ENCODE results near the gene OR4N5. TPM values are rescaled to one million over a fixed set of nuclear protein-coding genes. Genes with fewer than 3 reads are reported as not detected.

OR4N5 gene
- total RNA-seq, 2 donors from 2014 or later, result not detected

DNA sequence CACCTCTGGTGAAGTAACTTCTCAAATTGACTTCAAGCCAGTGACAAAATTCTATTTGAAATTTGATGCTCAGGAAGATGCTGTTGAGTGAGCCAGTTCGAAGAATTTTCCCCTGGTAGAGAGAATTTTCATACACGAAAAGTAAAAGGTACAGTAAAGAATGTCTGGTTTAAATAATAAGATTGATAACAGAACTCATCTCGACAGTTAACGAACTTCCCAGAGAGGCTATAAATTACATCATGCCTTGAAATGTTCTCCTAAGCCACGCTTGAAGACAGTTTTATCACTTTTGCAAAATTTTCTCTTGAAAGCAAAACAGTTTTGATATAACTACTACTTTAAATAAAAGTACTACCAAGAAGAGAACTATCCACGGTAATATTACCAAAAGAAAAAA lies 37.7 kb downstream of the OR4N5 start:
- Histone ChIP-seq H3K9ac (ENCODE audit: extremely low read depth, low read length, poor library complexity, severe bottlenecking) (no peak overlapping the region), H3K9me3 (ENCODE audit: control insufficient read depth, low read length) (peaks cover 59% of the 10 kb centered on the region), H3K4me1 (ENCODE audit: control insufficient read depth, insufficient read depth, low read length) (no peaks in the 10 kb centered on the region), H3K27ac (ENCODE audit: low read depth, low read length) (no peak overlapping the region), H3K4me3 (ENCODE audit: low read length) (no peak overlapping the region), H3K27me3 (ENCODE audit: control insufficient read depth, insufficient read depth, low read length, poor library complexity, severe bottlenecking) (no peaks in the 10 kb centered on the region), H3K36me3 (ENCODE audit: control insufficient read depth, insufficient read depth, low read length) (no peaks in the 10 kb centered on the region)
- Mint-ChIP-seq H3K36me3 (ENCODE audit: low read depth) (no peaks in the 10 kb centered on the region), H3K27me3 (ENCODE audit: insufficient read depth) (no peaks in the 10 kb centered on the region), H3K27ac (no peak overlapping the region), H3K4me3 (no peak overlapping the region), H3K9me3 (peaks cover 91% of the 10 kb centered on the region), H3K4me1 (no peaks in the 10 kb centered on the region)
- 25 to 55% methylated on average over 1 to 5 of the region's 6 CpGs for WGBS, 2 experiments (ENCODE audit: insufficient coverage in 1 of 2, insufficient read length in 1 of 2)
- TF ChIP-seq, protein P1, sequence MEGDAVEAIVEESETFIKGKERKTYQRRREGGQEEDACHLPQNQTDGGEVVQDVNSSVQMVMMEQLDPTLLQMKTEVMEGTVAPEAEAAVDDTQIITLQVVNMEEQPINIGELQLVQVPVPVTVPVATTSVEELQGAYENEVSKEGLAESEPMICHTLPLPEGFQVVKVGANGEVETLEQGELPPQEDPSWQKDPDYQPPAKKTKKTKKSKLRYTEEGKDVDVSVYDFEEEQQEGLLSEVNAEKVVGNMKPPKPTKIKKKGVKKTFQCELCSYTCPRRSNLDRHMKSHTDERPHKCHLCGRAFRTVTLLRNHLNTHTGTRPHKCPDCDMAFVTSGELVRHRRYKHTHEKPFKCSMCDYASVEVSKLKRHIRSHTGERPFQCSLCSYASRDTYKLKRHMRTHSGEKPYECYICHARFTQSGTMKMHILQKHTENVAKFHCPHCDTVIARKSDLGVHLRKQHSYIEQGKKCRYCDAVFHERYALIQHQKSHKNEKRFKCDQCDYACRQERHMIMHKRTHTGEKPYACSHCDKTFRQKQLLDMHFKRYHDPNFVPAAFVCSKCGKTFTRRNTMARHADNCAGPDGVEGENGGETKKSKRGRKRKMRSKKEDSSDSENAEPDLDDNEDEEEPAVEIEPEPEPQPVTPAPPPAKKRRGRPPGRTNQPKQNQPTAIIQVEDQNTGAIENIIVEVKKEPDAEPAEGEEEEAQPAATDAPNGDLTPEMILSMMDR (conservative IDR thresholded peaks at IDR 0.05), result no peak
- no peak for DNase-seq

DNA sequence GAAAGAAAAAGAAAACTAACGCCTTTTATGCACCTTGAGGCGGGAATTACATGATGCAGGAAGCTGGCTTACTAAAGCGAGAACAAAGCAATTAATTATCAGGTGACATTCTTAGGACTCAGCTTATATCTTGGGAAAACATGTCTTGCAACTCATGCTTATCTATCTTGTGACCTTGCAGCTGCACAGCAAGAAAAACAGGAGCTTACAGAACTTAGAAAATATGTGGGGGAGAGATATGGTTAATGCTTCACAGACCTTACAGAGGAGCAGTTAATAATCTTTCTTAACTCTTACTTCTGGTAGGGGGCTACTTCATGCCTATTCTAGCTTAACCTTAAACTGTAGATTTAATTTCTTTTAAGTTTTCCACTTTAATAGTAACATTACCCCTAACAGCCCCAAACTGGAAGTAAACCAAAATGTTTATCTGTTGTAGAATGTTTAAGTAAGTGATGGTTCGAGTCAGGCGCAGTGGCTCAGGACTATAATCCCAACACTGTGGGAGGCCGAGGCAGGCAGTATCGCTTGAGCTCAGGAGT lies 38.9 kb downstream of the OR4N5 start:
- WGBS, 2 experiments (ENCODE audit: insufficient coverage in 1 of 2, insufficient read length in 1 of 2), result 55 to 89% methylated on average over 5 to 7 of the region's 7 CpGs
- Mint-ChIP-seq H3K4me1 (no peaks in the 10 kb centered on the region), H3K4me3 (no peak overlapping the region), H3K27ac (no peak overlapping the region), H3K27me3 (ENCODE audit: insufficient read depth) (no peaks in the 10 kb centered on the region), H3K9me3 (peaks cover 95% of the 10 kb centered on the region), H3K36me3 (ENCODE audit: low read depth) (no peaks in the 10 kb centered on the region)
- no peak overlapping the region for H3K4me3 ChIP-seq (ENCODE audit: low read length)
- no peaks in the 10 kb centered on the region for H3K27me3 ChIP-seq (ENCODE audit: control insufficient read depth, insufficient read depth, low read length, poor library complexity, severe bottlenecking)
- no peaks in the 10 kb centered on the region for H3K36me3 ChIP-seq (ENCODE audit: control insufficient read depth, insufficient read depth, low read length)
- H3K27ac ChIP-seq (ENCODE audit: low read depth, low read length), result no peak overlapping the region
- TF ChIP-seq, protein P1 (conservative IDR thresholded peaks at IDR 0.05), result no peak
- H3K4me1 ChIP-seq (ENCODE audit: control insufficient read depth, insufficient read depth, low read length), result no peaks in the 10 kb centered on the region
- DNase-seq, result no peak
- peaks cover 68% of the 10 kb centered on the region for H3K9me3 ChIP-seq (ENCODE audit: control insufficient read depth, low read length)
- H3K9ac ChIP-seq (ENCODE audit: extremely low read depth, low read length, poor library complexity, severe bottlenecking), result no peak overlapping the region

DNA sequence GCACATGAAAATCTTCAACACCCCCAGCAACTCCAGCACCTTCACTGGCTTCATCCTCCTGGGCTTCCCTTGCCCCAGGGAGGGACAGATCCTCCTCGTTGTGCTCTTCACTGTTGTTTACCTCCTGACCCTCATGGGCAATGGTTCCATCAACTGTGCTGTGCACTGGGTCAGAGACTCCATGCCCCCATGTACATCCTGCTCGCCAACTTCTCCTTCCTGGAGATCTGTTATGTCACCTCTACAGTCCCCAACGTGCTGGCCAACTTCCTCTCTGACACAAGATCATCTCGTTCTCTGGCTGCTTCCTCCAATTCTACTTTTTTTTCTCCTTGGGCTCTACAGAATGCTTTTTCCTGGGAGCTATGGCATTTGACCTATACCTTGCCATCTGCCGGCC lies 40.6 kb downstream of the OR4N5 start:
- H3K4me3 Mint-ChIP-seq, result no peak overlapping the region
- no peaks in the 10 kb centered on the region for H3K4me1 Mint-ChIP-seq
- H3K9ac ChIP-seq (ENCODE audit: extremely low read depth, low read length, poor library complexity, severe bottlenecking), result no peak overlapping the region
- no peak for DNase-seq
- TF ChIP-seq, protein P1 (conservative IDR thresholded peaks at IDR 0.05), result no peak
- H3K36me3 Mint-ChIP-seq (ENCODE audit: low read depth), result no peaks in the 10 kb centered on the region
- peaks cover 71% of the 10 kb centered on the region for H3K9me3 ChIP-seq (ENCODE audit: control insufficient read depth, low read length)
- WGBS, 2 experiments (ENCODE audit: insufficient coverage in 1 of 2, insufficient read length in 1 of 2), result 45 to 58% methylated on average over 5 of the region's 5 CpGs
- H3K27me3 ChIP-seq (ENCODE audit: control insufficient read depth, insufficient read depth, low read length, poor library complexity, severe bottlenecking), result no peaks in the 10 kb centered on the region
- no peak overlapping the region for H3K27ac Mint-ChIP-seq
- peaks cover 90% of the 10 kb centered on the region for H3K9me3 Mint-ChIP-seq
- H3K4me3 ChIP-seq (ENCODE audit: low read length), result no peak overlapping the region
- H3K27ac ChIP-seq (ENCODE audit: low read depth, low read length), result no peak overlapping the region
- no peaks in the 10 kb centered on the region for H3K36me3 ChIP-seq (ENCODE audit: control insufficient read depth, insufficient read depth, low read length)
- no peaks in the 10 kb centered on the region for H3K27me3 Mint-ChIP-seq (ENCODE audit: insufficient read depth)
- H3K4me1 ChIP-seq (ENCODE audit: control insufficient read depth, insufficient read depth, low read length), result no peaks in the 10 kb centered on the region

Data from endodermal cell (in vitro differentiated cells).